Measurements from ENCODE around the gene ZBTB7A. TPM values are rescaled to one million over a fixed set of nuclear protein-coding genes. Genes with fewer than 3 reads are reported as not detected.

The ZBTB7A gene
- polyA plus RNA-seq, 2 of the 4 experiments (the other 2 are of a cell fraction): 2.3 to 11.6 TPM

DNA sequence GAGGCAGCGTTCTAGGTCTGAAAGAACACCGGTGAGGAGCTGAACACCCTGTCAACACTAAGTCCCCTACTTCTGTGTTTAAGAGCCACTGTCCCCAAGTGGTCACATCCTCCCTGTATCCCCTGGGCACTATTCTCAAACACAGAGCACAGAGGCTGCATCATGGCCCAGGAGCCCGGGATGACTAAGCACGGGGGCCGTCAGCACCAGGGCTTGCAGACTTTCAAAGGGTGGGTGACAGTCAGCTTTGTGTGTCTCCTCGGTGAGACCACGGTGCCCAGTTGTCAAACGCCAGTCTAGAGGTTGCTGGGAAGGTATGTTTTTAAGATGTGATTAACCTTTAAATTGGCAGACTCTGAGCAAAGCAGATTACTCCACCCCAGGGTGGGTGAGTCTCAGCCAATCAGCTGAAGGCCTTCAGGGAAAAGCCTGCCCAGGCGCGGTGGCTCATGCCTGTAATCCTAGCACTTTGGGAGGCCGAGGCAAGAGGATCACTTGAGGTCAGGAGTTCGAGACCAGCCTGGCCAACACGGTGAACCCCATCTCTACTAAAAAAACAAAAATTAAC lies 49.2 kb upstream of the ZBTB7A start:
- WGBS (ENCODE audit: missing lambda C conversion rate): 88% methylated on average over 8 of the region's 13 CpGs
- FAIRE-seq (no peak), ATAC-seq (no peak), DNase-seq (ENCODE audit: low read depth in 1 of 2, low spot score in 1 of 2) (no peak)
- H3K27ac ChIP-seq: no peak overlapping the region
- H3K4me3 ChIP-seq: no peak overlapping the region
- ChIA-PET CTCF (interaction anchor here (1.4 to 1.7 kb wide), 2 partner anchors 77 to 91 kb away, joined by 3 to 5 read pairs; no protein-coding TSS in a partner anchor), POLR2A (no interaction called here)
- H3K9me3 ChIP-seq: no peaks in the 10 kb centered on the region
- H3K4me1 ChIP-seq: no peaks in the 10 kb centered on the region
- H3K4me2 ChIP-seq: no peak overlapping the region
- no peak for TF ChIP-seq FOSL2 (IDR thresholded peaks at IDR 0.05)
- no peak for TF ChIP-seq FOSL2 (CRISPR knock-in tag; IDR thresholded peaks at IDR 0.05)
- no peak for TF ChIP-seq POLR2AphosphoS2 (conservative IDR thresholded peaks at IDR 0.05; ENCODE audit: low read length)
- no peak for TF ChIP-seq TP53 (CRISPR knock-in tag; IDR thresholded peaks at IDR 0.05)
- TF ChIP-seq, protein P1, sequence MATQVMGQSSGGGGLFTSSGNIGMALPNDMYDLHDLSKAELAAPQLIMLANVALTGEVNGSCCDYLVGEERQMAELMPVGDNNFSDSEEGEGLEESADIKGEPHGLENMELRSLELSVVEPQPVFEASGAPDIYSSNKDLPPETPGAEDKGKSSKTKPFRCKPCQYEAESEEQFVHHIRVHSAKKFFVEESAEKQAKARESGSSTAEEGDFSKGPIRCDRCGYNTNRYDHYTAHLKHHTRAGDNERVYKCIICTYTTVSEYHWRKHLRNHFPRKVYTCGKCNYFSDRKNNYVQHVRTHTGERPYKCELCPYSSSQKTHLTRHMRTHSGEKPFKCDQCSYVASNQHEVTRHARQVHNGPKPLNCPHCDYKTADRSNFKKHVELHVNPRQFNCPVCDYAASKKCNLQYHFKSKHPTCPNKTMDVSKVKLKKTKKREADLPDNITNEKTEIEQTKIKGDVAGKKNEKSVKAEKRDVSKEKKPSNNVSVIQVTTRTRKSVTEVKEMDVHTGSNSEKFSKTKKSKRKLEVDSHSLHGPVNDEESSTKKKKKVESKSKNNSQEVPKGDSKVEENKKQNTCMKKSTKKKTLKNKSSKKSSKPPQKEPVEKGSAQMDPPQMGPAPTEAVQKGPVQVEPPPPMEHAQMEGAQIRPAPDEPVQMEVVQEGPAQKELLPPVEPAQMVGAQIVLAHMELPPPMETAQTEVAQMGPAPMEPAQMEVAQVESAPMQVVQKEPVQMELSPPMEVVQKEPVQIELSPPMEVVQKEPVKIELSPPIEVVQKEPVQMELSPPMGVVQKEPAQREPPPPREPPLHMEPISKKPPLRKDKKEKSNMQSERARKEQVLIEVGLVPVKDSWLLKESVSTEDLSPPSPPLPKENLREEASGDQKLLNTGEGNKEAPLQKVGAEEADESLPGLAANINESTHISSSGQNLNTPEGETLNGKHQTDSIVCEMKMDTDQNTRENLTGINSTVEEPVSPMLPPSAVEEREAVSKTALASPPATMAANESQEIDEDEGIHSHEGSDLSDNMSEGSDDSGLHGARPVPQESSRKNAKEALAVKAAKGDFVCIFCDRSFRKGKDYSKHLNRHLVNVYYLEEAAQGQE (IDR thresholded peaks at IDR 0.05): no peak
- TF ChIP-seq FOSB (CRISPR knock-in tag; IDR thresholded peaks at IDR 0.05): no peak
- TF ChIP-seq ZSCAN20 (CRISPR knock-in tag; IDR thresholded peaks at IDR 0.05): no peak
- no peak for TF ChIP-seq ZFP36 (IDR thresholded peaks at IDR 0.05; ENCODE audit: borderline replicate concordance, partially characterized antibody)
- TF ChIP-seq EHF (CRISPR knock-in tag; IDR thresholded peaks at IDR 0.05): no peak
- no peak for TF ChIP-seq EP300 (IDR thresholded peaks at IDR 0.05)
- TF ChIP-seq, protein P2, sequence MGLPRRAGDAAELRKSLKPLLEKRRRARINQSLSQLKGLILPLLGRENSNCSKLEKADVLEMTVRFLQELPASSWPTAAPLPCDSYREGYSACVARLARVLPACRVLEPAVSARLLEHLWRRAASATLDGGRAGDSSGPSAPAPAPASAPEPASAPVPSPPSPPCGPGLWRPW (IDR thresholded peaks at IDR 0.05): no peak
- TF ChIP-seq MAZ (IDR thresholded peaks at IDR 0.05; ENCODE audit: borderline replicate concordance, low read depth, low read length): no peak
- TF ChIP-seq ESRRA (IDR thresholded peaks at IDR 0.05; ENCODE audit: borderline replicate concordance, low read length): no peak
- TF ChIP-seq CBX2 (IDR thresholded peaks at IDR 0.05; ENCODE audit: borderline replicate concordance, low read depth): no peak
- no peak for TF ChIP-seq HOXB13 (CRISPR knock-in tag; IDR thresholded peaks at IDR 0.05; ENCODE audit: low read depth)

DNA sequence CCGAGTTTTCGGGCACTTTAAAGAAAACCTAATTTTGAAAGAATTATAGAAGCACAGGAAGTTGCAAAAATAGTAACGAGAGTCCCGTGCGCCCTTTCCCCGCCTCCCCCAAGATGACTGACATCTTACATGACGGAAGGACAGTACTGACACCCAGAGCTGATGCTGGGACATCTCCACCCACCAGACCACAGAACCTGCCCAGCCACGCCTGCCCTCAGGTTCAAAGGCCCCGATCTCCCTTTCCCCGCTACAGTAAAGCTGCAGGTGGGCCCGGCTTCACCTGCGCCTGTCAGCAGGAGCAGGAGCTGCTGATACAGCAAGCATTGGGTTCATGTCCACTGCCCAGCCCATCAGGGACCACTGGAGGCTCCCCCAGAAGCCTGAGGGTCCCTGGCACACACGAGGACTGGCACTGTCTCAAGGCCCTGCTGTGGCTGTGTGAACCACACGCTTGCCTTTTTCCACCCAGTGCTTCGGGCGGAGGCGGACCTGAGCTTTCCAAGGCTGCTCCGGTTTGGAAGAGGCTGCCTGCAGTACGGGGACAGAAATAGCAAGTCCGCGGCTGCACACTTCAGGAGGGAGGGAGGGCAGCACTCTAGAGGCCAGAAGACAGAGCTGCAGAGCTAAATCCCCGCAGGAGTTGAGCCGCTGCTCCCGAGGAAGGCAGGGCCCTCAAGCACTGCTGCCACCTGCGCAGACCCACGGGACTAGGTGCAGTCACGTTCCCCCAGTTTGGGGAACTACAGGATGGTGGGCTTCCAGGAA lies 48.5 kb upstream of the ZBTB7A start:
- H3K9me3 ChIP-seq: no peaks in the 10 kb centered on the region
- ATAC-seq (no peak; a peak in 1 of 6 replicates), DNase-seq (ENCODE audit: low read depth in 1 of 2, low spot score in 1 of 2) (no peak), FAIRE-seq (no peak)
- H3K4me2 ChIP-seq: no peak overlapping the region
- WGBS (ENCODE audit: missing lambda C conversion rate): 87% methylated on average over 13 of the region's 27 CpGs
- no peaks in the 10 kb centered on the region for H3K4me1 ChIP-seq
- ChIA-PET POLR2A (no interaction called here), CTCF (interaction anchor here (1.2 to 1.7 kb wide), 2 partner anchors 20 to 78 kb away, joined by 3 read pairs; no protein-coding TSS in a partner anchor)
- H3K4me3 ChIP-seq: no peak overlapping the region
- TF ChIP-seq CBX2 (IDR thresholded peaks at IDR 0.05; ENCODE audit: borderline replicate concordance, low read depth) (no peak), ZFP36 (IDR thresholded peaks at IDR 0.05; ENCODE audit: borderline replicate concordance, partially characterized antibody) (no peak), USF2 (IDR thresholded peaks at IDR 0.05) (no peak), KDM5A (IDR thresholded peaks at IDR 0.05) (no peak), MYC (IDR thresholded peaks at IDR 0.05; ENCODE audit: borderline replicate concordance, low read length) (no peak), CHD2 (IDR thresholded peaks at IDR 0.05; ENCODE audit: low read length, partially characterized antibody) (no peak), MAZ (IDR thresholded peaks at IDR 0.05; ENCODE audit: borderline replicate concordance, low read depth, low read length) (no peak)
- no peak overlapping the region for H3K27ac ChIP-seq

Data from A549 (cell line).